GM21526 (cell line): ENCODE measurements around the gene OBSCN.

ENCODE experiments used
- ATAC-seq: cut with Tn5 transposase; IDR thresholded peaks from one replicate; pipeline ENCODE4 v1.9.1; 2021; ENCODE audit warnings: moderate library complexity; ENCODE audit not compliant: unreplicated experiment, low FRiP score

Gene OBSCN

GRCh38 chr1:228275430-228276173 lies 67.8 kb downstream of the OBSCN start:
- ATAC-seq: peak; percentile 71

GRCh38 chr1:228276174-228276831 lies 68.5 kb downstream of the OBSCN start:
- ATAC-seq: peak; percentile 12

GRCh38 chr1:228276901-228277490 lies 69.2 kb downstream of the OBSCN start:
- no peak for ATAC-seq

- ATAC-seq: no peak
Observed at GRCh38 chr1:228277491-228278431, 69.9 kb downstream of the OBSCN start.

GRCh38 chr1:228278432-228278941 lies 70.6 kb downstream of the OBSCN start:
- no peak for ATAC-seq

GRCh38 chr1:228279011-228279721 lies 71.3 kb downstream of the OBSCN start:
- ATAC-seq: no peak

GRCh38 chr1:228279722-228280105 lies 71.9 kb downstream of the OBSCN start:
- ATAC-seq: no peak

GRCh38 chr1:228280106-228280901 lies 72.5 kb downstream of the OBSCN start:
- no peak for ATAC-seq

GRCh38 chr1:228280961-228281591 lies 73.2 kb downstream of the OBSCN start:
- no peak for ATAC-seq

- ATAC-seq: no peak
Observed at GRCh38 chr1:228281631-228282328, 73.9 kb downstream of the OBSCN start.

- ATAC-seq: no peak
Observed at GRCh38 chr1:228282329-228283042, 74.6 kb downstream of the OBSCN start.

- ATAC-seq: no peak
Observed at GRCh38 chr1:228283043-228283371, 75.2 kb downstream of the OBSCN start.

GRCh38 chr1:228283476-228284147 lies 75.8 kb downstream of the OBSCN start:
- ATAC-seq: no peak

- ATAC-seq: no peak
Observed at GRCh38 chr1:228284148-228284495, 76.3 kb downstream of the OBSCN start.

- ATAC-seq: no peak
Observed at GRCh38 chr1:228284521-228284920, 76.7 kb downstream of the OBSCN start.

- no peak for ATAC-seq
Observed at GRCh38 chr1:228285661-228286504, 78.0 kb downstream of the OBSCN start.
